HG03342 (cell line): Measurements from ENCODE around the gene NDUFAF4.
A peak's percentile ranks its signal among the peaks of the same experiment; 100 is the strongest.

Experiments
- ATAC-seq: cut with Tn5 transposase; IDR thresholded peaks from one replicate; pipeline ENCODE4 v1.9.1; 2021; ENCODE audit warnings: mild to moderate bottlenecking, moderate library complexity; ENCODE audit not compliant: unreplicated experiment

The NDUFAF4 gene

DNA sequence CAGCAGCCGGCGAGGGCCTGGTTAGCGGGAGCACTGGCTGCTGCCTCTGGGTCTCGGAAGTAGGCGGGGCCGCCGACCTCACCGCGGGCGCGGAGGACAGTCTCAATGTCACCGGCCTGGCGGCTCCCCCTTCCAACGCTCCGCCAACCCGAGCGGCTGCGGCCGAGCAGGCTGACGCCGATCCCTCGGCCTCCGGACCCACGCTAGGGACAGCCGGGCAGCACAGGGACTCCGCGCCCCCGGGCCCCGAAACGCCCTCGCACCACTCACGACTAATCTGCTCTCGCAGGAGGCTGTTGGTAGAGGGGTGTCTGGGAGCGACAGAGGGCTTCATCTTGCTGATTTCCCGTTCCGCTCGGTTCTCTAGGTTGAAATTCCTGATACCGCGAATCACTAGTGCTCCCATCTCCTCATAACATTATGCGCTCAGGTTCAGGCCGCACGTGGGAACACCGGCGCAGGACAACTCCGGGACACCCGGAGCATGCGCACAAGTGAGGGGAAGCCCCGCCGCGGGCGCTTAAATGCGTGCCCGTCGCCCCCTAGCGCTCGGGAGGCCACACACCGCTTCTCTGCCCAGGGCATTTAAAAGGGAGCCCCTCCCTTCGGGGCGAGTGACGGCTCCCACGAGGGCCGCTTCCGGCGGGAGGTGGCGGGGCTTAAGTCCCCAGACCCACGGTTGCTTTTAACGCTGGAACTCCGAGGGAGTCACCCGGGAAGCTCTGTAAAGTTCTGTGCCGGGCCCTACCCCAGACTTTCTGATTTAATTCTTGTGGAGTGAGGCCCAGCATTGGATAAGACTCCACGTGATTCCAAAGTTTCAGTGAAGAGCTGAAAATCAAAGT lies at the start of gene NDUFAF4:
Gene NDUFAF4 (minus strand): TSS at position 496 of the 845 bp plus-strand sequence. CDS start 90 bp downstream, at position 406.
- peak; percentile 91 for ATAC-seq

DNA sequence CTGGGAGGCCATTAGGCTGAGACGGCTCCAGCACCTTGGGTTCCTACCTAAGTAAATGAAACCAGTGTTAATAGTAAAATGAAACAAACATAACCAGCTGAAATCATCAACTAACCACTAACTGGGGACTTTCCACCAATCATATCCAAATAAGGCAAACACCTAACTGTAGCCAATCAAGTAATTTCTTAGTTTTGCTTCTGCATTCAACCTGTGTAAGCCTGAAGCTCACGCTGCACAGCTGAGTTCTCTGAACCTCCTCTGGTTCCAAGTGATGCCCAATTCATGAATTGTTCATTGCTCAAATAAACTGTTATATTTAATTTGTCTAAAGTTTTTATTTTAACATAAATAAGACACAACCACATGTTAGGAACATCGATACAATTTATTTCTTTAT lies 49.4 kb upstream of the NDUFAF4 start:
- ATAC-seq: peak; percentile 94

DNA sequence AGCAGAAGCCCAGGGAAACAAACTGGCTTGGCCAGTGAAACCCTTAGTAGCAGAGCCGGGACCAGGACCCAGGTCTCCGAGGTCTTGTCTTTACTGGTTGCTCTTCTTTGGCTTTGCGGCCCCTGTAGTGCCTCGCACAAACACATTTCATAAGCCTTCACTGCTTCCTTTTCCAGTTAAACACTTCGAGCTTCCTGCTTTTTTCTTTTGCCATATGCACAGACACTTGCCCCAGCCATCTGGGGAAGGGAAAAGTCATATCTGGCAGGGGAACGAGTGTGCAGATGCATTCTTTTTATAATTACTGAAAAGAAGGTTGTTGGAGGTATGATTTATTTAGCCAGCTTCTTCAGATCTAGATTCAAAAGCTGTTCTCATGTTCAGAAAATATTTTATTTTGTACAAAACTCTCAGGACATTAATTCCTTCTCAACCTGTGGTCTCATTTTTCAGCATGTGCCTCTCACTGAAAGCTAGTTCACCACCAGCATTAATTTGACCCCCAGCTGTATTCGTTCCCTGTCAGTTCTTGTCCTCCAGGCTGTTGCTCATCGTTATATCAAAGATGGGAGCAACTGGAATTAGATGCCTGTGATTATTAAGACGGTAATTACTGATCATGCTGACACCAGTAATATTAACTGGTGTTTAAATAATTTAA lies 46.0 kb upstream of the NDUFAF4 start:
- no peak for ATAC-seq

DNA sequence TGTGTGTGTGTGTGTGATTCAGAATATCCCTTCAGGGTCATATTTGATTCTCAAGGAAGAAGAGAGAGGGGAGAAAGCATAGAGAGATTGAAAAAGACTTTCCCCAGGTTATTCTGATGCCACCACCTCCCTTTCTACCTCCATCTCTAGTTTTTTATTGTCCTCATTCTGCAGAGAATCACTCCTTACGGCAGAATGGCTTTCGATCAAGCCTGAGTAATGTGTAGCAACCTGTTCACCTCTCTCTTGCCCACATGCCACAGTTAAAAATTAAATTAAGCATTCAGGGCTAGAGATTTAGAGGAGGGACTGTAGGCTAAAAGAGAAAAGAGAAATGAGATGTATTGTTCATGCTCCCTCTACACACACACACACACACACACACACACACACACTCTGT lies 45.0 kb upstream of the NDUFAF4 start:
- no peak for ATAC-seq

GRCh38 chr6:96940322-96940721 lies 42.6 kb upstream of the NDUFAF4 start:
- no peak for ATAC-seq

GRCh38 chr6:96939007-96939805 lies 41.5 kb upstream of the NDUFAF4 start:
- ATAC-seq: no peak

GRCh38 chr6:96934087-96934486 lies 36.4 kb upstream of the NDUFAF4 start:
- ATAC-seq: no peak

GRCh38 chr6:96931198-96931597 lies 33.5 kb upstream of the NDUFAF4 start:
- ATAC-seq: no peak

DNA sequence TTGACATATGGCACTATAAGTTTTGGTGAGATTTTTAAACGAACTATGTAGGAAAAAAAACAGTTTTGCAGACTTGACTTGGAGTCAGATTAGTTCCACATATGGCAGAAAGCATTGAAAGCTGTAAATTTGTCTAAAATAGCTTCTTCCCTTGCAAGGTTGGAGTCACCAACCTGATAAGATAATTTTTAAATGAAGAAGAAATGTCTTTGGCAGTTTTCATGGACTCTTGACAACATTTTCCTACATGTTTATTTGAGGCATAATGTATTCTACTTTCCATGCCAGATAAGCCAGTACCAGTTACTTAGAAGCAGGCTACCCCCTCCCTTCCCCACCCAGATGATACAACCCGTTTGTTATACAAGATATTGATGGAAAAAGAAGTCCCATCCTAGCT lies 32.0 kb upstream of the NDUFAF4 start:
- ATAC-seq: no peak

DNA sequence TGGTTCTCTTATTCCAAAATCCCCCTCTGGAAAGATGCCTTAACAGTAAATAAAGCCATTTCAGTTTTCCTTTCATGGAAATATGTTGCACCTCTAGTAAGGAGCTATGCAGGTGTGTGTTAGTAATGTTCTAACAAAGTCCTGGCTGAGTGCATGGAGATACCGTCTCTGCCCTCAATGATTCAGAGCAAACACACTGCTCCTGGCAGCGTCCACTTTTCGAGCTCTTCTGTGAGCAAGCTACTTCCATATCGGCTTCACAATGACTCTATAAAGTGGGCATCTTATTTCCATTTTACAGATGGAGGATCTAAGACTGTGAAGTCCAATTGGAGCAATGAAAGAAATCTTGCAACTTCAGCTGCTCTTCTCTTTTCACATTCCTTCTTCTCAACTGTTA lies 30.0 kb upstream of the NDUFAF4 start:
- ATAC-seq: no peak

DNA sequence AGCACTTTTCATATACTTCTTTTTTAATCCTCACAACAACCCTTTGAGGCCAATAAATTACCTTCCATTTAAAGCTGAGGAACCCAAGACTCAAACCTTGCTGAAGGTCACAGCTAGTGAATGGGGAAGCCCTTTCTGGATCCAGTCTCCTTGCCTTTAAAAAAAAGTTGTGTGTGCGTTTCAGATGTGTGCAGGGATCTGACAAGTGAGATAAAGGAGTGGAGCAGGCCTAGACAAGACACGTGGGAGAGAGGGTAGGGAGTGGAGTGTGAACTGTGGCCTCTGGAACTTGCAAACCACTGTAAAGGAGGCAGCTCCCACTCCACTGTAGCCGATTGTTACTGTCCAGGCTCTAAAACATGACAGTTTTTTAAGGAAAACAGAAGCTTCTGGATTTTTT lies 28.7 kb upstream of the NDUFAF4 start:
- ATAC-seq: no peak

DNA sequence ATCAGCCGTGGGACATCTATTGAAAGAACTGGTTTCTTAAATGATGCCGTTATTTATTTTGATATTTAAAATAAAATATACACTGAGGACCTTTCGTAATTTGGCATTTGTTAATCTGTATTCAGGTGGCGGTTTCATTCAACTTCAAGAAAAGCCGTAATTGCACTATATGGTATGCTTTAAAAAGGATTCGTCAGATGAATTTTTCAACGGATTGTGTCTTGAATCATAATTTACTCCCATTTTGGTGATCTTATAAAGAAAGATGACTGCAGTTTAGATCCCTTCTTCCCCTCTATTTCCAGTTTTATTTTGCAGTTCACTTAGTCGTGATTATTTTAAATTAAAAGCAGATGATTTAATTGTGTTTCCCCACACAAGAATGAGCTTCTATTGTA lies 27.6 kb upstream of the NDUFAF4 start:
- ATAC-seq: no peak

DNA sequence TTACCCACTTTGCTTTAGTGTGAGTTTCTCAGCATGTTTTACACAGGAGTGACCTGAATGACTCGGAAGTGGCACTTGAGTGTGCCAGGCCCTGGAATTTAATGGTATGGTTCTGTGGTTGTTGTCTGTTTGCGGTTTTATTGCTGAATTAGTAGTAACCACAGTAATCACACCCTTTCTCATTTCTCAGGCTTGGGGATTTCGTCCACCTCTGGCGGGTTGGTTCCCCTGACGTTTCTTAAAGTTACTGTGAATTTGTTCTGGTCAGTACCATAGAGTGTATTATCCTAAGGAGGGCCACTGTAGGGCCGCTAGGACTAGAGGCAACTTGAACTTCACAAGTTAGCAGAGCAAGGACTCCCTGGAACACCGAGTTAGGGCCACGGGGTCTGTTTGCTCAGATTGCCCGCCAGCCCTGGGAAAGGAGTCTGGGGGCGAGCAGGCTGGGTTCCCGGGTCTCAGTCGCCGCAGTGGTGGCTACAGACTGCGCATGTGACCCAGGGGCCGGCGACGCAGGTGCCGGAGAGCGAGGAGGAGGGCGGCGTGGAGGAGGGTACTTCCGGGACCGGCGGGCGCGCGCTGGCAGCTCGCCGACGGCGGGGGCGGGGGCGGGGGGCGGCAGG lies 26.3 kb upstream of the NDUFAF4 start:
- ATAC-seq: peak; percentile 77

DNA sequence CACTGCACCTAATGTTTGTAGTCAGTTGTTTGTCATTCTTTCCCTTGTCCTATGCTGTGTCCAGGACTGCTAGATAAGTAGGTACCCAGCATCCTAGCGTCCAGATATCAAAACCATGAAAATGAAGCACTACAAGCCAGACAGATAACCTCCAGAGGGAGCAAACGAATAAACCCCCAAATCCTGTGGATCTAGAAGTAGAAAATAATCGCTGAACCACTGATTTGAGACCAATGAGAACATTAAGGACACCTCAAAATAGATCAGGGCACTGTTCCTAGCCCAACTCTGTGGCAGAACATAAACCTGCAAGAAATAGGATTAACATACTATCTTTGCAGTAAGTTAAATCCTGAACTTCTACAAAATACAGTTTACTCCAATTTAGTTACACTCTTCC lies 25.7 kb upstream of the NDUFAF4 start:
- no peak for ATAC-seq

DNA sequence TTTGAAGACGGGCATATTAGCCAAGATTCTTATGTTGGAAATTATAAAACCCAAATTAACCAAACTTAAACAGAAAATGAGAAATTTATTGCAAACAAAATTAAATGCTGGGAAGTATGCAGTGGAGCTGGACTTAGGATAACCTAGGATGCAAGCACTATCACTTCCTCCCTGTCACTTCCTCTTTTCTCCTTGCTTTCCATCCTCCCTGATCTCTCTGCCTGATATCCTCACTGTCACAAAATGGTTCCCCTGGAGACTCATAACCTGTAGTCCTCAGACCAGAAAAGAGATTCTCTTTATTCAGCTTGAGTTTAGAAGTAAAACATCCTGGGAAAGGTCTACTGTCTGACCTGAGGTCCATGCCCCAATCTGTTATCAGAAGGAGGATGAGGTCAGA lies 19.4 kb upstream of the NDUFAF4 start:
- no peak for ATAC-seq

DNA sequence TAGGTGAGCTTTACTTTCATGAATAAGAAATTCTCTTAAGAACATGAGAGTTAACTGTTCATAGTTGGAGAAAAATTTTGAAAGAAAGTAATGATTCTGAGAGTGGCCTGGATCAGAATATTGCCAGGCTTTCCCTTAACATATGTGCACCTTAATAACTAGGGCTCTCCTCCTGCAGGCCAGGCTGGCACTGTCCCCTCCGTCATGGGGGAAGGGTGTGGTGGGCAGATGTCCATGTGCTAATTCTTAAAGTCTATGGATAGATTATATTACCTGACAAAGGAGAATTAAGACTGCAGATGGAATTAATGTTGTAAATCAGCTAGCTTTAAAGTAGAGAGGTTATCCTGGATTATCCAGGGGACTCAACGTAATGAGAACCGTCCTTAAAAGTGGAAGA lies 15.9 kb upstream of the NDUFAF4 start:
- no peak for ATAC-seq

DNA sequence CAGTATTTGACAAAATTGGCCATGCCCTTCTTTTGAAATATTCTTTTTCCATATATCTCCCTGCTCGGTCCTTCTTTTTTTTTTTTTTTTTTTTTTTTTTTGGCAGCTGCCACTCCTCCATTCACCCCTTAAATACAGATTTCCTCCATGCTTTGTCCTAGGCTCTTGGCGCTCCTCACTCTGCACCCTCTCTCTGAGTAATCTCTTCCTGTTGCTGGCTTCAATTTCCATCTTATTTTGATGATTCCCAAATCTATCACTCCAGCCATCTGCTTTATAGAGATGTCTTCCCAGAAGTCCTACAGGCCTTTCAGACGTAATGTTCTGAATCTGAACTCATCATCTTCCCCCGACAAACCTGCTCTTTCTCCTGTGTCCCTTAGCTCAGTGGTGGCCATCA lies 14.1 kb upstream of the NDUFAF4 start:
- no peak for ATAC-seq

GRCh38 chr6:96911171-96911570 lies 13.5 kb upstream of the NDUFAF4 start:
- ATAC-seq: no peak

DNA sequence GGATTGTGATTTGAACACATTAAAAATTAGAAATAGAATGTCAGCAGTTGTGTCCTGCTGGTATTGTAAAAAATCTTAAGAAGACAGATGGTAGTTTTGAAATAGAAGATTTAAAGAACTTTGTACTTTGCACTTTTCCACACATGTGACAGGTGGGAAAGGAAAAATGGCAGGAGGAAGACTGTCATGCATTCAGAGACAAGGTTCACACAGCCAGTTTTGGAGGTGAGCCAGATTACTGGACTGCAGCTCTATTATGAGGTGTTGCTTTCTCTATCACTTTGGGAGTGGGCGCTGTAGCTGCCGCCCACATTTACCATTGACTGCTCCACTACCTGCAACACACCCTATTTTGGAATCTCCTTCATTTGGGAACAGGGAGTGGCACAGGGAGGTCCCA lies 12.1 kb upstream of the NDUFAF4 start:
- no peak for ATAC-seq

- ATAC-seq: peak; percentile 91
Measured at GRCh38 chr6:96907498-96907897, 9.8 kb upstream of the NDUFAF4 start.

DNA sequence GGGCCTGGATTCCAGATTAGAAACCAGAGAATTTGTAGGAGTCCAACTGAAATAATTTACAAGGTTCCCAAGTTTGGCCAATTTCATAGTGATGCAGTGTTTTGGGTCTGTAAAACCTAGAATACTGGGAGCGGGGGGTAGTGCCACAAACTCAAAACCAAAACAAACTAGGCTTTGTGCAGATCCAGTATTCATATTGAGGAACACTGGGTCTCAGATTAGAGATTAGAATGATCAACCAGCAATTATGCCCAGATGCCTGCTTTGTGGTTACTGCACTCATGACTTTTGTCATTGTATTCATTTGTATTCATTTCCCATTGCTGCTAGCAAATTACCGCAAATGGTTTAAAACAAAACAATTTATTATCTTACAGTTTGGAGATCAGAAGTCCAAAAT lies 3.2 kb upstream of the NDUFAF4 start:
- ATAC-seq: no peak
